Panc1 (cell line): ENCODE results near the gene APMAP. TPM values are rescaled to one million over a fixed set of nuclear protein-coding genes. Genes with fewer than 3 reads are reported as not detected.

ENCODE experiments used
- ATAC-seq: fragments of 200-7000 bp; cut with Tn5 transposase; 2 replicates; pipeline ENCODE4 v1.9.1; 2020; ENCODE audit warnings: mild to moderate bottlenecking, moderate library complexity
- BruUV-seq: library from RNA; stranded (reverse); fragments of 400-500 nt; replicated peaks from 2 replicates; lab custom pipeline; 2021; lab: Mats Ljungman, UMichigan
- CTCF ChIA-PET: fragments of 300-600 bp; sonication (Branson Sonifier 250); formaldehyde crosslinking; loops from one replicate; lab custom pipeline; 2022; ENCODE audit warnings: antibody characterized with exemption; lab: Charles Lee
- POLR2A ChIA-PET: fragments of 300-600 bp; sonication (Branson Sonifier 250); formaldehyde crosslinking; loops from one replicate; lab custom pipeline; 2022; ENCODE audit warnings: antibody characterized with exemption; lab: Charles Lee
- DNase-seq: peaks from one replicate; pipeline ENCODE4 v3.0.0-alpha.2; 2010; ENCODE audit warnings: low read depth, low spot score
- H3K27ac ChIP-seq: 2 replicates; pipeline ENCODE4 v1.5.1; 2011; ENCODE audit warnings: mild to moderate bottlenecking, low read length, inconsistent platforms
- H3K27me3 ChIP-seq: fragments of 200-500 bp; sonication (Bioruptor generic); 2 replicates; pipeline ENCODE4 v1.6.0; 2014; ENCODE audit warnings: low read length, inconsistent platforms; ENCODE audit not compliant: control insufficient read depth, insufficient read depth
- H3K36me3 ChIP-seq: fragments of 200-500 bp; sonication (Bioruptor generic); 2 replicates; pipeline ENCODE4 v1.5.1; 2014; ENCODE audit warnings: inconsistent platforms, mild to moderate bottlenecking, low read length, moderate library complexity; ENCODE audit not compliant: control insufficient read depth, insufficient read depth
- H3K4me1 ChIP-seq: 2 replicates; pipeline ENCODE4 v1.5.1; 2011; ENCODE audit warnings: inconsistent platforms, mild to moderate bottlenecking, low read length, moderate library complexity; ENCODE audit not compliant: control insufficient read depth, insufficient read depth
- H3K4me3 ChIP-seq, 2 experiments: 2 replicates each; pipeline ENCODE4 v1.5.1; 2011 to 2012; ENCODE audit warnings: low read depth in 2 of 2, low read length in 2 of 2, mild to moderate bottlenecking in 2 of 2, inconsistent platforms in 1 of 2, moderate library complexity in 1 of 2
- H3K9me3 ChIP-seq: fragments of 200-500 bp; sonication (Bioruptor generic); 2 replicates; pipeline ENCODE4 v1.5.1; 2014; ENCODE audit warnings: low read depth, mild to moderate bottlenecking, inconsistent platforms, low read length, moderate library complexity; ENCODE audit not compliant: control insufficient read depth, insufficient read depth
- POLR2AphosphoS5 ChIP-seq: IDR thresholded peaks from 2 replicates; pipeline ENCODE4 v1.6.1; 2012; ENCODE audit warnings: mild to moderate bottlenecking, low read depth, low read length, moderate library complexity
- SIN3A ChIP-seq: IDR thresholded peaks from 2 replicates; pipeline ENCODE4 v1.6.1; 2012; ENCODE audit warnings: low read depth, mild to moderate bottlenecking, low read length, moderate library complexity, borderline replicate concordance; ENCODE audit not compliant: insufficient read depth
- TCF7L2 ChIP-seq: IDR thresholded peaks from 2 replicates; pipeline ENCODE4 v1.6.1; 2011; ENCODE audit warnings: mild to moderate bottlenecking, low read depth, low read length, inconsistent platforms
- in situ Hi-C: cut with HindIII; loops from 2 replicates; pipeline ENCODE4 v1.10.0; 2016; ENCODE audit warnings: low sequenced_read_pairs, low pct_unique_long_range_greater_than_20kb
- intact Hi-C: fragments of 100-400 bp; cut with micrococcal nuclease; formaldehyde crosslinking; loops from one replicate; pipeline ENCODE4 v1.10.0; 2022; ENCODE audit not compliant: unreplicated experiment
- total RNA-seq: library from RNA; stranded (reverse); gene quantifications from one replicate; pipeline ENCODE4 v1.2.1, GENCODE V29; 2021; ENCODE audit not compliant: unreplicated experiment
- TF ChIP-seq, protein P1 (sequence below), 2 experiments: IDR thresholded peaks; 2 replicates each; pipeline ENCODE4 v1.6.1; 2011 to 2012; ENCODE audit warnings: low read depth in 2 of 2, control low read depth in 1 of 2, low read length in 1 of 2, mild to moderate bottlenecking in 1 of 2, moderate library complexity in 1 of 2; ENCODE audit not compliant: insufficient read depth in 1 of 2
- TF ChIP-seq, protein P2 (sequence below): fragments of 450-650 bp; IDR thresholded peaks from 2 replicates; pipeline ENCODE4 v1.5.1; 2017; ENCODE audit warnings: mild to moderate bottlenecking

APMAP gene
- total RNA-seq, 1 experiment from 2014 or later = 165 TPM

DNA sequence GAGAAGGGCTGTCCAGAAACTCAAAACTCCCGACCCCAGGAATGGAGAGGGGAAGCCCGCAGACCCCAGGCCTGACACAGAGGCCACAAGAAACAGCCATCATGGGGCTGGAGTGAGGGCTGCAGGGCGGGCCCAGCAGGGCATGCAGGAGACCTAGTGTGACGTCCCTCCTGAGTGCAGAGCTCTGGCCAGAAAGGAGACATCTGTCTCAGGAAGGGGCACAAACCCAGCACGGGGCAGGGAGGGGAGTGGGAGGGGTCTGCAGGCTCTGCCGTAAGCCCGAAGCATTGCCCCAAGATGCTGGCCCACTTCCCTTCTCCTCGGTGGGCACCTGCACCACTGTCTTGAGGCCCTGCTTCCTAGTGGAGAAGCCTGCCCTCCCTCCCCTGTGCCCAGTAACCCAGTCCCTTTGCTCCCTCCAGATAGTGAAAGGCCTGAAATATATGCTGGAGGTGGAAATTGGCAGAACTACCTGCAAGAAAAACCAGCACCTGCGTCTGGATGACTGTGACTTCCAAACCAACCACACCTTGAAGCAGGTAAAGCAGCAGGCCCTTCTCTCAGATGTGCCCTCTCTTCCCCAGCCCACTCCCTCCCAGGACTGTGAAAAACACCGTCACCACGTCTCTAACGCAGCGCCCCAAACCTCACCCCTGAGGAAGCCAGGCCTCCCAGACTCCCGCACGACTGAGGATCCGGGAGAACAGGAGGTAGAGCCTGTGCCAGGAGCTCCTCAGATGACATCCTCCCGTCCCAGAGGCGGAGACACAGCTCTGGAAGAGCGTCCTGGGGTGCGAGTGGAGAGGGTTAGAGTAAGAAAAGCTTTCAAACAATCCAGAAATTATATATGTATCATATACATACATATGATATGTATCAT lies 33.8 kb downstream of the APMAP start:
- no peak for ATAC-seq
- in situ Hi-C loops (no loop called here), intact Hi-C loops (no loop called here)
- ChIA-PET CTCF (no interaction called here), POLR2A (no interaction called here)
- BruUV-seq = no TSS peak
- H3K4me3 ChIP-seq = no peak overlapping the region
- TF ChIP-seq, protein P1, sequence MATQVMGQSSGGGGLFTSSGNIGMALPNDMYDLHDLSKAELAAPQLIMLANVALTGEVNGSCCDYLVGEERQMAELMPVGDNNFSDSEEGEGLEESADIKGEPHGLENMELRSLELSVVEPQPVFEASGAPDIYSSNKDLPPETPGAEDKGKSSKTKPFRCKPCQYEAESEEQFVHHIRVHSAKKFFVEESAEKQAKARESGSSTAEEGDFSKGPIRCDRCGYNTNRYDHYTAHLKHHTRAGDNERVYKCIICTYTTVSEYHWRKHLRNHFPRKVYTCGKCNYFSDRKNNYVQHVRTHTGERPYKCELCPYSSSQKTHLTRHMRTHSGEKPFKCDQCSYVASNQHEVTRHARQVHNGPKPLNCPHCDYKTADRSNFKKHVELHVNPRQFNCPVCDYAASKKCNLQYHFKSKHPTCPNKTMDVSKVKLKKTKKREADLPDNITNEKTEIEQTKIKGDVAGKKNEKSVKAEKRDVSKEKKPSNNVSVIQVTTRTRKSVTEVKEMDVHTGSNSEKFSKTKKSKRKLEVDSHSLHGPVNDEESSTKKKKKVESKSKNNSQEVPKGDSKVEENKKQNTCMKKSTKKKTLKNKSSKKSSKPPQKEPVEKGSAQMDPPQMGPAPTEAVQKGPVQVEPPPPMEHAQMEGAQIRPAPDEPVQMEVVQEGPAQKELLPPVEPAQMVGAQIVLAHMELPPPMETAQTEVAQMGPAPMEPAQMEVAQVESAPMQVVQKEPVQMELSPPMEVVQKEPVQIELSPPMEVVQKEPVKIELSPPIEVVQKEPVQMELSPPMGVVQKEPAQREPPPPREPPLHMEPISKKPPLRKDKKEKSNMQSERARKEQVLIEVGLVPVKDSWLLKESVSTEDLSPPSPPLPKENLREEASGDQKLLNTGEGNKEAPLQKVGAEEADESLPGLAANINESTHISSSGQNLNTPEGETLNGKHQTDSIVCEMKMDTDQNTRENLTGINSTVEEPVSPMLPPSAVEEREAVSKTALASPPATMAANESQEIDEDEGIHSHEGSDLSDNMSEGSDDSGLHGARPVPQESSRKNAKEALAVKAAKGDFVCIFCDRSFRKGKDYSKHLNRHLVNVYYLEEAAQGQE (IDR thresholded peaks at IDR 0.05; ENCODE audit: insufficient read depth in 1 of 2, low read depth in 2 of 2, low read length in 1 of 2) = no peak
- H3K27me3 ChIP-seq = no peaks in the 10 kb centered on the region
- H3K36me3 ChIP-seq = peaks cover 2% of the 10 kb centered on the region
- no peak overlapping the region for H3K27ac ChIP-seq
- no peak for DNase-seq
- H3K4me1 ChIP-seq = no peaks in the 10 kb centered on the region
- no peaks in the 10 kb centered on the region for H3K9me3 ChIP-seq

DNA sequence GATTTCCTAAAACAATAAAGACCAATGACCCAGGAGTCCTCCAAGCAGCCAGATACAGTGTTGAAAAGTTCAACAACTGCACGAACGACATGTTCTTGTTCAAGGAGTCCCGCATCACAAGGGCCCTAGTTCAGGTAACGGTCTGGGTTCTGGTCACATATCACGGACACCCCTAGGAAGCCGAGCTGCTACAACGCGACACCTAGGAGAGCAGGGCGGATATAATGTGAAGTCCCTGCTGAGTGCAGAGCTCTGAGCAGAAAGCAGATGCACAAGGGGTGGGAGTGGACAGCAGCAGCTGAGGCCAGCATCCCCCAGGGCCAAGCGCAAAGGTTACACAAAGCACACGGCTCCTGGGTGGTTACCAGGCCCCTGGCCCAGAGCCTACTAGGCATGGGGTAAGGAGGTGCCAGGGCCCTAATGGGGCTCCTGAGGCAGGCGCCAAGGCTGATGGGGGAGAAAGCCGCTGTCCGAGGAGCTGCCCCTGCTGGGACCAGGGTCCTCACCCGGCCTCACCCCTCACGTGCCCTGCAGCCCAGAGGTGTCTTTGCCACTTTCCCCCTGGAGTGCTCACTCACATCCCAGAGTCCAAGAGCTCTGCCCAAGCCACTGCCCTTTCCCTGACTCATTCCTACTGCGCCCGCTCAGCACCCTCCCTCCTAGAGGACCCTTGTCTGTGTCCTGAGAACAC lies 35.1 kb downstream of the APMAP start:
- intact Hi-C loops (no loop called here), in situ Hi-C loops (no loop called here)

More for the DNA sequence above, 35.1 kb downstream of the APMAP start:
- DNase-seq = no peak
- Histone ChIP-seq H3K36me3 (no peaks in the 10 kb centered on the region; the same call in 1 of the 2 replicates), H3K27me3 (no peaks in the 10 kb centered on the region), H3K4me3 (no peak overlapping the region), H3K9me3 (no peaks in the 10 kb centered on the region), H3K27ac (no peak overlapping the region), H3K4me1 (no peaks in the 10 kb centered on the region)
- TF ChIP-seq POLR2AphosphoS5 (no peak), SIN3A (no peak), TCF7L2 (no peak)
- TF ChIP-seq, protein P1 (IDR thresholded peaks at IDR 0.05; ENCODE audit: insufficient read depth in 1 of 2, low read depth in 2 of 2, low read length in 1 of 2) = no peak
- TF ChIP-seq, protein P2, sequence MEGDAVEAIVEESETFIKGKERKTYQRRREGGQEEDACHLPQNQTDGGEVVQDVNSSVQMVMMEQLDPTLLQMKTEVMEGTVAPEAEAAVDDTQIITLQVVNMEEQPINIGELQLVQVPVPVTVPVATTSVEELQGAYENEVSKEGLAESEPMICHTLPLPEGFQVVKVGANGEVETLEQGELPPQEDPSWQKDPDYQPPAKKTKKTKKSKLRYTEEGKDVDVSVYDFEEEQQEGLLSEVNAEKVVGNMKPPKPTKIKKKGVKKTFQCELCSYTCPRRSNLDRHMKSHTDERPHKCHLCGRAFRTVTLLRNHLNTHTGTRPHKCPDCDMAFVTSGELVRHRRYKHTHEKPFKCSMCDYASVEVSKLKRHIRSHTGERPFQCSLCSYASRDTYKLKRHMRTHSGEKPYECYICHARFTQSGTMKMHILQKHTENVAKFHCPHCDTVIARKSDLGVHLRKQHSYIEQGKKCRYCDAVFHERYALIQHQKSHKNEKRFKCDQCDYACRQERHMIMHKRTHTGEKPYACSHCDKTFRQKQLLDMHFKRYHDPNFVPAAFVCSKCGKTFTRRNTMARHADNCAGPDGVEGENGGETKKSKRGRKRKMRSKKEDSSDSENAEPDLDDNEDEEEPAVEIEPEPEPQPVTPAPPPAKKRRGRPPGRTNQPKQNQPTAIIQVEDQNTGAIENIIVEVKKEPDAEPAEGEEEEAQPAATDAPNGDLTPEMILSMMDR = no peak
- POLR2A ChIA-PET = no interaction called here
- ATAC-seq = no peak
- CTCF ChIA-PET = no interaction called here
- no TSS peak for BruUV-seq
